NT2/D1 (cell line): Measurements from ENCODE around the gene STAT2.
A peak's percentile ranks its signal among the peaks of the same experiment; 100 is the strongest.

Experiments used
- DNase-seq: peaks from one replicate; pipeline ENCODE4 v3.0.0-alpha.2; 2011; ENCODE audit warnings: low read depth, low spot score
- H3K27me3 ChIP-seq: 2 replicates; pipeline ENCODE4 v1.6.0; 2011; ENCODE audit warnings: mild to moderate bottlenecking; ENCODE audit not compliant: insufficient read length, insufficient read depth
- H3K36me3 ChIP-seq: 2 replicates; pipeline ENCODE4 v1.6.1; 2011; ENCODE audit warnings: mild to moderate bottlenecking, low read length, mixed read lengths; ENCODE audit not compliant: insufficient read depth, insufficient read length
- H3K4me1 ChIP-seq: 2 replicates; pipeline ENCODE4 v1.5.1; 2011; ENCODE audit not compliant: insufficient read depth, insufficient read length
- H3K4me3 ChIP-seq: 2 replicates; pipeline ENCODE4 v1.5.1; 2011; ENCODE audit warnings: low read depth; ENCODE audit not compliant: insufficient read length
- H3K9ac ChIP-seq: 2 replicates; pipeline ENCODE4 v1.6.0; 2011; ENCODE audit warnings: low read depth; ENCODE audit not compliant: insufficient read length
- H3K9me3 ChIP-seq: 2 replicates; pipeline ENCODE4 v1.5.1; 2011; ENCODE audit warnings: mild to moderate bottlenecking, low read length; ENCODE audit not compliant: insufficient read depth
- SUZ12 ChIP-seq: IDR thresholded peaks from 2 replicates; pipeline ENCODE4 v1.6.1; 2011; ENCODE audit not compliant: insufficient read length, insufficient read depth; ENCODE audit errors: extremely low read depth
- YY1 ChIP-seq: IDR thresholded peaks from 2 replicates; pipeline ENCODE4 v1.6.1; 2011; ENCODE audit not compliant: insufficient read length, insufficient read depth
- ZNF274 ChIP-seq: IDR thresholded peaks from 2 replicates; pipeline ENCODE4 v1.6.1; 2011; ENCODE audit warnings: mild to moderate bottlenecking, low read depth, low read length

Gene STAT2

GRCh38 chr12:56304872-56305590, 54.9 kb downstream of the STAT2 start:
- H3K4me1 ChIP-seq, result peaks cover 2% of the 10 kb centered on the region
- H3K4me3 ChIP-seq, result no peak overlapping the region
- TF ChIP-seq ZNF274 (no peak), SUZ12 (no peak), YY1 (no peak)
- H3K36me3 ChIP-seq, result peaks cover 81% of the 10 kb centered on the region
- no peak for DNase-seq
- no peak overlapping the region for H3K9ac ChIP-seq
- H3K27me3 ChIP-seq, result no peaks in the 10 kb centered on the region
- H3K9me3 ChIP-seq, result no peaks in the 10 kb centered on the region

GRCh38 chr12:56304276-56304675, 55.6 kb downstream of the STAT2 start:
- peaks cover 75% of the 10 kb centered on the region for H3K36me3 ChIP-seq
- TF ChIP-seq YY1 (no peak), ZNF274 (no peak), SUZ12 (no peak)
- DNase-seq, result no peak

GRCh38 chr12:56300644-56301464, 59.1 kb downstream of the STAT2 start:
- no peak overlapping the region for H3K9ac ChIP-seq
- DNase-seq, result no peak
- peak overlapping the region; percentile 21 for H3K4me3 ChIP-seq
- H3K9me3 ChIP-seq, result no peaks in the 10 kb centered on the region
- H3K27me3 ChIP-seq, result no peaks in the 10 kb centered on the region
- H3K36me3 ChIP-seq, result peaks cover 75% of the 10 kb centered on the region
- peaks cover 2% of the 10 kb centered on the region for H3K4me1 ChIP-seq
- TF ChIP-seq YY1 (no peak), ZNF274 (no peak), SUZ12 (no peak)

More at GRCh38 chr12:56304276-56304675, 55.6 kb downstream of the STAT2 start:
- H3K4me3 ChIP-seq, result no peak overlapping the region
- peaks cover 2% of the 10 kb centered on the region for H3K4me1 ChIP-seq
- H3K9me3 ChIP-seq, result no peaks in the 10 kb centered on the region
- no peaks in the 10 kb centered on the region for H3K27me3 ChIP-seq
- H3K9ac ChIP-seq, result no peak overlapping the region

GRCh38 chr12:56299853-56300643, 59.9 kb downstream of the STAT2 start, which contains the start of gene CS:
CS (minus strand) TSS chr12:56300330; CDS start chr12:56300201, 129 bp downstream.
- Histone ChIP-seq H3K4me3 (peak within 1 kb of the TSS; percentile 86), H3K4me1 (peaks cover 2% of the 10 kb centered on the region), H3K9ac (peak within 1 kb of the TSS; percentile 89), H3K9me3 (no peaks in the 10 kb centered on the region), H3K36me3 (peaks cover 68% of the 10 kb centered on the region), H3K27me3 (no peaks in the 10 kb centered on the region)
- TF ChIP-seq ZNF274, result no peak
- no peak for TF ChIP-seq YY1
- no peak for TF ChIP-seq SUZ12
- peak; percentile 99 for DNase-seq

- Histone ChIP-seq H3K9ac (peak overlapping the region; percentile 89), H3K9me3 (no peaks in the 10 kb centered on the region), H3K36me3 (peaks cover 69% of the 10 kb centered on the region), H3K4me3 (peak overlapping the region; percentile 86), H3K4me1 (peaks cover 2% of the 10 kb centered on the region), H3K27me3 (no peaks in the 10 kb centered on the region)
- TF ChIP-seq ZNF274 (no peak), YY1 (no peak), SUZ12 (no peak)
- DNase-seq, result no peak
Measured at GRCh38 chr12:56299308-56299852, 60.5 kb downstream of the STAT2 start.

- peaks cover 2% of the 10 kb centered on the region for H3K4me1 ChIP-seq
- DNase-seq, result no peak
Measured at GRCh38 chr12:56298828-56299227, 61.1 kb downstream of the STAT2 start.

More at GRCh38 chr12:56298828-56299227, 61.1 kb downstream of the STAT2 start:
- Histone ChIP-seq H3K9ac (peak overlapping the region; percentile 89), H3K9me3 (no peaks in the 10 kb centered on the region), H3K27me3 (no peaks in the 10 kb centered on the region), H3K4me3 (peak overlapping the region; percentile 86), H3K36me3 (peaks cover 69% of the 10 kb centered on the region)
- TF ChIP-seq SUZ12 (no peak), YY1 (no peak), ZNF274 (no peak)
